ENCODE measurements around the gene NECTIN1.
"Not testable (repeated sequence)": the region's sequence is repeated elsewhere in the genome, so short reads cannot be mapped to it uniquely, and the experiment has no call there.

Gene NECTIN1

GRCh38 chr11:119605137-119605665 lies 123.8 kb downstream of the NECTIN1 start:
- no peak overlapping the region for H3K4me2 ChIP-seq
- no peaks in the 10 kb centered on the region for H3K36me3 ChIP-seq
- no peak overlapping the region for H3K9ac ChIP-seq
- H3K4me1 ChIP-seq: peaks cover 57% of the 10 kb centered on the region
- H3K4me3 ChIP-seq: no peak overlapping the region
- TF ChIP-seq Cebpa-rat (IDR thresholded peaks at IDR 0.05): no peak
- H3K27ac ChIP-seq: no peak overlapping the region
- H4K20me1 ChIP-seq: no peaks in the 10 kb centered on the region
- no peaks in the 10 kb centered on the region for H3K27me3 ChIP-seq
- H3K9me3 ChIP-seq: no peaks in the 10 kb centered on the region

- TF ChIP-seq Cebpa-rat (IDR thresholded peaks at IDR 0.05): no peak
- no peak overlapping the region for H3K4me3 ChIP-seq
- no peak overlapping the region for H3K27ac ChIP-seq
- no peaks in the 10 kb centered on the region for H4K20me1 ChIP-seq
- H3K27me3 ChIP-seq: no peaks in the 10 kb centered on the region
- no peaks in the 10 kb centered on the region for H3K9me3 ChIP-seq
- no peak overlapping the region for H3K9ac ChIP-seq
- no peaks in the 10 kb centered on the region for H3K36me3 ChIP-seq
- H3K4me1 ChIP-seq: peaks cover 51% of the 10 kb centered on the region
- H3K4me2 ChIP-seq: peak overlapping the region; percentile 30
Measured at GRCh38 chr11:119602745-119603373, 126.1 kb downstream of the NECTIN1 start.

- H3K4me1 ChIP-seq: peaks cover 33% of the 10 kb centered on the region
- no peaks in the 10 kb centered on the region for H3K27me3 ChIP-seq
- H3K9me3 ChIP-seq: no peaks in the 10 kb centered on the region
- no peak for TF ChIP-seq Cebpa-rat (IDR thresholded peaks at IDR 0.05)
- H4K20me1 ChIP-seq: no peaks in the 10 kb centered on the region
- 0 out of 2 replicates have a peak overlapping the region, but pooled peaks have one; percentile 18 for H3K9ac ChIP-seq
- H3K27ac ChIP-seq: no peak overlapping the region
- no peaks in the 10 kb centered on the region for H3K36me3 ChIP-seq
- peak overlapping the region; percentile 87 for H3K4me2 ChIP-seq
- no peak overlapping the region for H3K4me3 ChIP-seq
Measured at GRCh38 chr11:119599864-119600541, 129.0 kb downstream of the NECTIN1 start.

- not testable (repeated sequence) for H3K4me2 ChIP-seq, H3K9me3 ChIP-seq, H3K27me3 ChIP-seq, H3K4me3 ChIP-seq, H3K9ac ChIP-seq, H3K27ac ChIP-seq, H4K20me1 ChIP-seq, H3K36me3 ChIP-seq
- peaks cover 18% of the 10 kb centered on the region for H3K4me1 ChIP-seq
Measured at GRCh38 chr11:119595941-119596340, 133.1 kb downstream of the NECTIN1 start.

- Histone ChIP-seq H3K36me3 (no peaks in the 10 kb centered on the region), H4K20me1 (no peaks in the 10 kb centered on the region), H3K9ac (no peak overlapping the region), H3K4me1 (peaks cover 11% of the 10 kb centered on the region), H3K9me3 (no peaks in the 10 kb centered on the region; the same call in 1 of the 2 replicates), H3K27ac (no peak overlapping the region), H3K4me3 (no peak overlapping the region), H3K27me3 (no peaks in the 10 kb centered on the region), H3K4me2 (no peak overlapping the region)
- no peak for TF ChIP-seq Cebpa-rat (IDR thresholded peaks at IDR 0.05)
Measured at GRCh38 chr11:119594639-119595249, 134.3 kb downstream of the NECTIN1 start.

GRCh38 chr11:119593346-119593745 lies 135.7 kb downstream of the NECTIN1 start:
- H3K4me1 ChIP-seq: peaks cover 5% of the 10 kb centered on the region; the same call in 1 of the 2 replicates
- no peak overlapping the region for H3K4me2 ChIP-seq
- TF ChIP-seq Cebpa-rat (IDR thresholded peaks at IDR 0.05): no peak
- no peak overlapping the region for H3K4me3 ChIP-seq
- H3K27me3 ChIP-seq: no peaks in the 10 kb centered on the region
- H3K27ac ChIP-seq: no peak overlapping the region
- no peaks in the 10 kb centered on the region for H4K20me1 ChIP-seq
- H3K9ac ChIP-seq: no peak overlapping the region
- H3K9me3 ChIP-seq: no peaks in the 10 kb centered on the region; the same call in 1 of the 2 replicates
- no peaks in the 10 kb centered on the region for H3K36me3 ChIP-seq

GRCh38 chr11:119592642-119593041 lies 136.4 kb downstream of the NECTIN1 start:
- no peaks in the 10 kb centered on the region for H3K27me3 ChIP-seq
- no peak overlapping the region for H3K4me2 ChIP-seq
- H3K4me3 ChIP-seq: no peak overlapping the region
- no peaks in the 10 kb centered on the region; the same call in 1 of the 2 replicates for H3K9me3 ChIP-seq
- no peak overlapping the region for H3K9ac ChIP-seq
- H3K4me1 ChIP-seq: peaks cover 5% of the 10 kb centered on the region; the same call in 1 of the 2 replicates
- TF ChIP-seq Cebpa-rat (IDR thresholded peaks at IDR 0.05): no peak
- H4K20me1 ChIP-seq: no peaks in the 10 kb centered on the region
- H3K27ac ChIP-seq: no peak overlapping the region
- no peaks in the 10 kb centered on the region for H3K36me3 ChIP-seq

GRCh38 chr11:119591836-119592310 lies 137.1 kb downstream of the NECTIN1 start:
- H3K36me3 ChIP-seq: no peaks in the 10 kb centered on the region
- H3K27me3 ChIP-seq: no peaks in the 10 kb centered on the region
- no peak overlapping the region for H3K9ac ChIP-seq
- peaks cover 5% of the 10 kb centered on the region; the same call in 1 of the 2 replicates for H3K4me1 ChIP-seq
- TF ChIP-seq Cebpa-rat (IDR thresholded peaks at IDR 0.05): no peak
- no peaks in the 10 kb centered on the region; the same call in 1 of the 2 replicates for H3K9me3 ChIP-seq
- no peak overlapping the region for H3K27ac ChIP-seq
- no peak overlapping the region for H3K4me3 ChIP-seq
- H3K4me2 ChIP-seq: no peak overlapping the region
- H4K20me1 ChIP-seq: no peaks in the 10 kb centered on the region

GRCh38 chr11:119590651-119591351 lies 138.2 kb downstream of the NECTIN1 start:
- Histone ChIP-seq H3K4me3 (no peak overlapping the region), H3K4me2 (no peak overlapping the region), H3K9ac (no peak overlapping the region), H3K36me3 (no peaks in the 10 kb centered on the region), H3K4me1 (peaks cover 5% of the 10 kb centered on the region; the same call in 1 of the 2 replicates), H3K9me3 (no peaks in the 10 kb centered on the region; the same call in 1 of the 2 replicates), H3K27me3 (no peaks in the 10 kb centered on the region), H4K20me1 (no peaks in the 10 kb centered on the region), H3K27ac (no peak overlapping the region)
- TF ChIP-seq Cebpa-rat (IDR thresholded peaks at IDR 0.05): no peak

All from BLaER1 (cell line).